ENCODE data around the gene ZNF385D. TPM values are rescaled to one million over a fixed set of nuclear protein-coding genes. Genes with fewer than 3 reads are reported as not detected.

ZNF385D gene
- total and polyA plus RNA-seq, 8 donors = 1.6 to 28.6 (median 17.5) TPM

DNA sequence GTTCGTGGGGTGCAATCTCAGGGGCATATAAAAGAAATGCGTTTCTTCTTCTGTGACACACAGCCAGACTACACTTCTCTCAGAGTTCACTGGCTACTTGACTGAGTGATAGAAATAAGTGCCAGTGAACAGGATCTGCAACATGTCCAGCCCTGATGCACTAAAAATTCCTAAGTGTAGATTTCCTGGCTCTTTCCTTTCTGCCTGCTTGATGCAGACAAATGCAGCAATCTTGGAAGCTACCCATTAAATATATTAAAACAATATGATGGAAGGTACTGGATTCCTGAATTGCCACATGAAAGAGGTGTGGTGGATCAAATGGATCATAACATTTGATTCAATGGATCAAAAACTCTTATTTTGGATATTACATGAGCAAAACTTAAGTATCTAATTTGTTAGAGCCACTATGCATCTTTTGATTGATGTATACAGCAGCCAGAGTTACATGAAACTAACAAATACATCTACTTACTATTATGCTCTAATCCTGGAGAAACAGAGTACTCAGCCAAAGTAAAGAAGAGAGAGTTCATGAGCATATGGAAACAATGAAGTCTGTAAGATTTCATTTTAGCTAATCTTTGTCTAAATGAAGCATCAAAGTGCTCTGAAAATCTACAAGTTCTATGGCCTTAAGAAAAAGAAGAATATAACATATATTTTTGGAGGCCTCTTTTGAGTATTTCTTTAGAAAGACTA is 222.6 kb downstream of the ZNF385D start:
- Histone ChIP-seq H3K27ac (no peak overlapping the region), H3K4me1 (no peaks in the 10 kb centered on the region), H3K4me3 (no peak overlapping the region), H3K36me3 (no peaks in the 10 kb centered on the region), H3K9me3 (no peaks in the 10 kb centered on the region), H3K27me3 (no peaks in the 10 kb centered on the region)
- ATAC-seq = no peak
- intact Hi-C loops (cut with DNase I) = no loop called here
- no peak for TF ChIP-seq CTCF (IDR thresholded peaks at IDR 0.05)
- no peak for DNase-seq

GRCh38 chr3:21526461-21526860 is 224.5 kb downstream of the ZNF385D start:
- H3K9me3 ChIP-seq = no peaks in the 10 kb centered on the region
- no peak overlapping the region for H3K4me3 ChIP-seq
- no peaks in the 10 kb centered on the region for H3K36me3 ChIP-seq
- DNase-seq (no peak), ATAC-seq (no peak)
- no peaks in the 10 kb centered on the region for H3K4me1 ChIP-seq
- no peak for TF ChIP-seq CTCF (IDR thresholded peaks at IDR 0.05)
- intact Hi-C loops (cut with DNase I) = no loop called here
- H3K27ac ChIP-seq = no peak overlapping the region
- H3K27me3 ChIP-seq = no peaks in the 10 kb centered on the region

DNA sequence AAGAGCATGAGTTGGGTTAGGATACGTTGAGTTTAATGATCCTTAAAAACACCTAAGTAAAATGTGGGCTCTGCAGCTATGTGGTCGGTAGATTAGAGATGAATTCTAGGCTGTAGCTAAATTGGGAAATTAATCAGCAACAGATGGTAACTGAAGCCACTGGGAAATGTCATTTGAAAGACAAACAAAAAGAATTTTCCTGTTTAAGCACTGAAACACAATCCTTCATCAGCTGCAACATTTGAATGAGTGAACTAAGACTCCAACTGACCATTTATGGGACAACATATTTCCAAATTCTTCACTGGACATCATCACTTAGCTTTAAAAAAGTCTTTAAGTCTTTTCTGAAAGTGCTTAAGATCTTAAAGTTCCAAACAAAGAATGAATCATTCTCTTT is 226.9 kb downstream of the ZNF385D start:
- intact Hi-C loops (cut with DNase I) = no loop called here

GRCh38 chr3:21520106-21520963 is 230.7 kb downstream of the ZNF385D start:
- DNase-seq = no peak
- no peaks in the 10 kb centered on the region for H3K27me3 ChIP-seq
- H3K4me3 ChIP-seq = no peak overlapping the region
- ATAC-seq = no peak
- H3K36me3 ChIP-seq = no peaks in the 10 kb centered on the region
- intact Hi-C loops (cut with DNase I) = no loop called here
- H3K27ac ChIP-seq = no peak overlapping the region
- TF ChIP-seq CTCF (IDR thresholded peaks at IDR 0.05) = no peak
- no peaks in the 10 kb centered on the region for H3K9me3 ChIP-seq
- no peaks in the 10 kb centered on the region for H3K4me1 ChIP-seq

More for the DNA sequence above, 226.9 kb downstream of the ZNF385D start:
- H3K4me3 ChIP-seq = no peak overlapping the region
- no peaks in the 10 kb centered on the region for H3K36me3 ChIP-seq
- ATAC-seq (no peak), DNase-seq (no peak)
- H3K27me3 ChIP-seq = no peaks in the 10 kb centered on the region
- H3K4me1 ChIP-seq = no peaks in the 10 kb centered on the region
- H3K27ac ChIP-seq = no peak overlapping the region
- H3K9me3 ChIP-seq = no peaks in the 10 kb centered on the region
- TF ChIP-seq CTCF (IDR thresholded peaks at IDR 0.05) = no peak

DNA sequence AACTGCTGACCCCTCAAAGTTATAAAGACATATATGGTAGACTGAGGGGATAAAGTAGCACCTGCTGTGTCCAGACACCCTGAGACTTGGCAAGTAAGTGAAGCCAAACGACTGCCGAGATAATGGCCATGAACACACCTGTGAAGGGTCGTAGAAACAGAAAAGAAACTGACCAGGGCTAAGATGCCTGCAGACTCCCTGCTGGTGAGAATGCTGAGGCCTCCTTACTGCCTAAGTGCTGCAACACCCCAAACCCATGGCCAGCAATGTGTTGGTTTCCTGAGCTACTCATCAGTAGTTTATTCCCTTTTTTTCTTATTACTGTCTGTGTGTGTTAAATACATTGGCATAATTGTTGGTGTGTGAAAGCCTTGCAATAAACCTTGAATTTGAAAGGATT is 233.8 kb downstream of the ZNF385D start:
- no peak for ATAC-seq
- DNase-seq = no peak
- no peaks in the 10 kb centered on the region for H3K36me3 ChIP-seq
- intact Hi-C loops (cut with DNase I) = no loop called here
- H3K4me3 ChIP-seq = no peak overlapping the region
- no peak overlapping the region for H3K27ac ChIP-seq
- no peak for TF ChIP-seq CTCF (IDR thresholded peaks at IDR 0.05)
- no peaks in the 10 kb centered on the region for H3K4me1 ChIP-seq
- no peaks in the 10 kb centered on the region for H3K9me3 ChIP-seq
- no peaks in the 10 kb centered on the region for H3K27me3 ChIP-seq
